Measurements from ENCODE around the gene TMEM169. TPM values are rescaled to one million over a fixed set of nuclear protein-coding genes. Genes with fewer than 3 reads are reported as not detected.
A peak's percentile ranks its signal among the peaks of the same experiment; 100 is the strongest.

The TMEM169 gene
- total and polyA plus RNA-seq, 2 of the 13 experiments (the other 11 are each of a cell fraction or from before 2014, with no cell fraction given) = 1.5 to 4.5 TPM

DNA sequence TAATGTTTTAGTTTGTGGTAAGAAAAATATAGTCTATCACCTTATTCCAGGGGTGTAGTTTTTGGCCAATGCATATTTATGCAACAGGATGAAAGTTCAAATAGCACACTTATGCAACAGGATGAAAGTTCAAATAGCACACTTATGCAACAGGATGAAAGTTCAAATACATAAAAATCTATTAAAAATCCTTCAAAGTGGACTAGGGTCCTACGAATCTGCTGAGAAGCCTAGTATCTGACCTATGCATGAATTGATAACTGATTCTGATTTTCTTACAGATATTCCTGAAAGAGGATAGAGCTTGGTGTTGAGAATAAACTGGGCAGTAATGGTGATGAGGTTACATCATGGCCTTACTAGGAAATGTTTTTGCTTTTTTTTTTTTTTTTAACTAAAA, 2.9 kb upstream of the TMEM169 start (continued):
- TF ChIP-seq, protein P1, sequence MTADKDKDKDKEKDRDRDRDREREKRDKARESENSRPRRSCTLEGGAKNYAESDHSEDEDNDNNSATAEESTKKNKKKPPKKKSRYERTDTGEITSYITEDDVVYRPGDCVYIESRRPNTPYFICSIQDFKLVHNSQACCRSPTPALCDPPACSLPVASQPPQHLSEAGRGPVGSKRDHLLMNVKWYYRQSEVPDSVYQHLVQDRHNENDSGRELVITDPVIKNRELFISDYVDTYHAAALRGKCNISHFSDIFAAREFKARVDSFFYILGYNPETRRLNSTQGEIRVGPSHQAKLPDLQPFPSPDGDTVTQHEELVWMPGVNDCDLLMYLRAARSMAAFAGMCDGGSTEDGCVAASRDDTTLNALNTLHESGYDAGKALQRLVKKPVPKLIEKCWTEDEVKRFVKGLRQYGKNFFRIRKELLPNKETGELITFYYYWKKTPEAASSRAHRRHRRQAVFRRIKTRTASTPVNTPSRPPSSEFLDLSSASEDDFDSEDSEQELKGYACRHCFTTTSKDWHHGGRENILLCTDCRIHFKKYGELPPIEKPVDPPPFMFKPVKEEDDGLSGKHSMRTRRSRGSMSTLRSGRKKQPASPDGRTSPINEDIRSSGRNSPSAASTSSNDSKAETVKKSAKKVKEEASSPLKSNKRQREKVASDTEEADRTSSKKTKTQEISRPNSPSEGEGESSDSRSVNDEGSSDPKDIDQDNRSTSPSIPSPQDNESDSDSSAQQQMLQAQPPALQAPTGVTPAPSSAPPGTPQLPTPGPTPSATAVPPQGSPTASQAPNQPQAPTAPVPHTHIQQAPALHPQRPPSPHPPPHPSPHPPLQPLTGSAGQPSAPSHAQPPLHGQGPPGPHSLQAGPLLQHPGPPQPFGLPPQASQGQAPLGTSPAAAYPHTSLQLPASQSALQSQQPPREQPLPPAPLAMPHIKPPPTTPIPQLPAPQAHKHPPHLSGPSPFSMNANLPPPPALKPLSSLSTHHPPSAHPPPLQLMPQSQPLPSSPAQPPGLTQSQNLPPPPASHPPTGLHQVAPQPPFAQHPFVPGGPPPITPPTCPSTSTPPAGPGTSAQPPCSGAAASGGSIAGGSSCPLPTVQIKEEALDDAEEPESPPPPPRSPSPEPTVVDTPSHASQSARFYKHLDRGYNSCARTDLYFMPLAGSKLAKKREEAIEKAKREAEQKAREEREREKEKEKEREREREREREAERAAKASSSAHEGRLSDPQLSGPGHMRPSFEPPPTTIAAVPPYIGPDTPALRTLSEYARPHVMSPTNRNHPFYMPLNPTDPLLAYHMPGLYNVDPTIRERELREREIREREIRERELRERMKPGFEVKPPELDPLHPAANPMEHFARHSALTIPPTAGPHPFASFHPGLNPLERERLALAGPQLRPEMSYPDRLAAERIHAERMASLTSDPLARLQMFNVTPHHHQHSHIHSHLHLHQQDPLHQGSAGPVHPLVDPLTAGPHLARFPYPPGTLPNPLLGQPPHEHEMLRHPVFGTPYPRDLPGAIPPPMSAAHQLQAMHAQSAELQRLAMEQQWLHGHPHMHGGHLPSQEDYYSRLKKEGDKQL (CRISPR knock-in tag; IDR thresholded peaks at IDR 0.05; ENCODE audit: low read depth) = peak; percentile 87
- TF ChIP-seq, protein P2, sequence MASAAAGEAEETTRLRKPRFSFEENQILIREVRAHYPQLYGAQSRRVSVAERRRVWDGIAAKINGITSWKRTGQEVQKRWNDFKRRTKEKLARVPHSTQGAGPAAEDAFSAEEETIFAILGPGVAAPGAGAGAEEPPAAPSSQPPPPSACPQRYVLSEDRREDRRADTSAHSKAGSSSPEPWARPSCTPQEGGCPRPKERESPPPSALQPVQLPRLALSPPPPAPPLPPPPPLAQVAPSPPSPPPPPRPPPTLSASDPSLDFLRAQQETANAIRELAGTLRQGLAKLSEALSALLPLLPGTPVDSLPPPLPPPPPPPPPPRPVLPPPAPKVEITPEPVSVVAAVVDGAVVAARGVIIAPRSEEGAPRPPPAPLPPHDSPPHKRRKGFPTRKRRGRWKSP (CRISPR knock-in tag; IDR thresholded peaks at IDR 0.05) = peak; percentile 62; the same call in 1 of the 2 replicates
- TF ChIP-seq, protein P3, sequence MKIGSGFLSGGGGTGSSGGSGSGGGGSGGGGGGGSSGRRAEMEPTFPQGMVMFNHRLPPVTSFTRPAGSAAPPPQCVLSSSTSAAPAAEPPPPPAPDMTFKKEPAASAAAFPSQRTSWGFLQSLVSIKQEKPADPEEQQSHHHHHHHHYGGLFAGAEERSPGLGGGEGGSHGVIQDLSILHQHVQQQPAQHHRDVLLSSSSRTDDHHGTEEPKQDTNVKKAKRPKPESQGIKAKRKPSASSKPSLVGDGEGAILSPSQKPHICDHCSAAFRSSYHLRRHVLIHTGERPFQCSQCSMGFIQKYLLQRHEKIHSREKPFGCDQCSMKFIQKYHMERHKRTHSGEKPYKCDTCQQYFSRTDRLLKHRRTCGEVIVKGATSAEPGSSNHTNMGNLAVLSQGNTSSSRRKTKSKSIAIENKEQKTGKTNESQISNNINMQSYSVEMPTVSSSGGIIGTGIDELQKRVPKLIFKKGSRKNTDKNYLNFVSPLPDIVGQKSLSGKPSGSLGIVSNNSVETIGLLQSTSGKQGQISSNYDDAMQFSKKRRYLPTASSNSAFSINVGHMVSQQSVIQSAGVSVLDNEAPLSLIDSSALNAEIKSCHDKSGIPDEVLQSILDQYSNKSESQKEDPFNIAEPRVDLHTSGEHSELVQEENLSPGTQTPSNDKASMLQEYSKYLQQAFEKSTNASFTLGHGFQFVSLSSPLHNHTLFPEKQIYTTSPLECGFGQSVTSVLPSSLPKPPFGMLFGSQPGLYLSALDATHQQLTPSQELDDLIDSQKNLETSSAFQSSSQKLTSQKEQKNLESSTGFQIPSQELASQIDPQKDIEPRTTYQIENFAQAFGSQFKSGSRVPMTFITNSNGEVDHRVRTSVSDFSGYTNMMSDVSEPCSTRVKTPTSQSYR (CRISPR knock-in tag; IDR thresholded peaks at IDR 0.05; ENCODE audit: borderline replicate concordance) = peak; percentile 84; the same call in 1 of the 2 replicates
- TF ChIP-seq PHF5A (CRISPR knock-in tag; IDR thresholded peaks at IDR 0.05; ENCODE audit: low read depth, unreplicated experiment) = peak; percentile 100
- TF ChIP-seq NCOA2 (CRISPR knock-in tag; IDR thresholded peaks at IDR 0.05) = peak; percentile 98
- peak; percentile 82 for TF ChIP-seq ZBTB20 (CRISPR knock-in tag; IDR thresholded peaks at IDR 0.05; ENCODE audit: borderline replicate concordance, low read depth)
- no peak for TF ChIP-seq REXO4 (CRISPR knock-in tag; IDR thresholded peaks at IDR 0.05; ENCODE audit: borderline replicate concordance)
- TF ChIP-seq GATAD2A (CRISPR knock-in tag; IDR thresholded peaks at IDR 0.05) = peak; percentile 100
- no peak for TF ChIP-seq ZNF660 (CRISPR knock-in tag; IDR thresholded peaks at IDR 0.05; ENCODE audit: borderline replicate concordance, low read depth)
- TF ChIP-seq YEATS2 (CRISPR knock-in tag; IDR thresholded peaks at IDR 0.05; ENCODE audit: borderline replicate concordance) = peak; percentile 49; the same call in 1 of the 2 replicates
- TF ChIP-seq ZFYVE20 (CRISPR knock-in tag; IDR thresholded peaks at IDR 0.05; ENCODE audit: borderline replicate concordance, low read depth) = no peak
- peak; percentile 87 for TF ChIP-seq ARNTL (CRISPR knock-in tag; IDR thresholded peaks at IDR 0.05)
- no peak for TF ChIP-seq ZNF10 (CRISPR knock-in tag; IDR thresholded peaks at IDR 0.05; ENCODE audit: borderline replicate concordance, low read depth)
- TF ChIP-seq, protein P4, sequence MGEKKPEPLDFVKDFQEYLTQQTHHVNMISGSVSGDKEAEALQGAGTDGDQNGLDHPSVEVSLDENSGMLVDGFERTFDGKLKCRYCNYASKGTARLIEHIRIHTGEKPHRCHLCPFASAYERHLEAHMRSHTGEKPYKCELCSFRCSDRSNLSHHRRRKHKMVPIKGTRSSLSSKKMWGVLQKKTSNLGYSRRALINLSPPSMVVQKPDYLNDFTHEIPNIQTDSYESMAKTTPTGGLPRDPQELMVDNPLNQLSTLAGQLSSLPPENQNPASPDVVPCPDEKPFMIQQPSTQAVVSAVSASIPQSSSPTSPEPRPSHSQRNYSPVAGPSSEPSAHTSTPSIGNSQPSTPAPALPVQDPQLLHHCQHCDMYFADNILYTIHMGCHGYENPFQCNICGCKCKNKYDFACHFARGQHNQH (CRISPR knock-in tag; IDR thresholded peaks at IDR 0.05) = peak; percentile 58; the same call in 1 of the 2 replicates
- TF ChIP-seq, protein P5, sequence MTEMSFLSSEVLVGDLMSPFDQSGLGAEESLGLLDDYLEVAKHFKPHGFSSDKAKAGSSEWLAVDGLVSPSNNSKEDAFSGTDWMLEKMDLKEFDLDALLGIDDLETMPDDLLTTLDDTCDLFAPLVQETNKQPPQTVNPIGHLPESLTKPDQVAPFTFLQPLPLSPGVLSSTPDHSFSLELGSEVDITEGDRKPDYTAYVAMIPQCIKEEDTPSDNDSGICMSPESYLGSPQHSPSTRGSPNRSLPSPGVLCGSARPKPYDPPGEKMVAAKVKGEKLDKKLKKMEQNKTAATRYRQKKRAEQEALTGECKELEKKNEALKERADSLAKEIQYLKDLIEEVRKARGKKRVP (CRISPR knock-in tag; IDR thresholded peaks at IDR 0.05) = peak in 1 of 2 experiments; percentile 98; a peak in 2 of 4 replicates
- TF ChIP-seq SP1 (IDR thresholded peaks at IDR 0.05) = no peak
- peak; percentile 32; the same call in 1 of the 2 replicates for TF ChIP-seq SP1 (CRISPR knock-in tag; IDR thresholded peaks at IDR 0.05)
- peak; percentile 72; the same call in 1 of the 2 replicates for TF ChIP-seq SMYD3 (CRISPR knock-in tag; IDR thresholded peaks at IDR 0.05)
- TF ChIP-seq MEF2D (CRISPR knock-in tag; IDR thresholded peaks at IDR 0.05) = peak; percentile 81
